CD14-positive monocyte (primary cell): ENCODE results near the gene CD4. TPM values are rescaled to one million over a fixed set of nuclear protein-coding genes. Genes with fewer than 3 reads are reported as not detected.
A peak's percentile ranks its signal among the peaks of the same experiment; 100 is the strongest.

Experiments used
- DNase-seq, 3 donors: peaks; one replicate each; pipeline ENCODE4 v3.0.0-alpha.2; 2011 to 2022
- H2AFZ ChIP-seq: 2 replicates; pipeline ENCODE4 v1.6.0; 2012; ENCODE audit warnings: mild to moderate bottlenecking, low read depth, low read length, inconsistent platforms; ENCODE audit not compliant: insufficient read depth, poor library complexity, severe bottlenecking
- H3K27ac ChIP-seq, 2 donors: 1 replicate in 1 of 2; 2 replicates in 1 of 2; pipeline ENCODE4 v1.5.1; 2012 to 2013; ENCODE audit warnings: low read length in 2 of 2, control low read depth in 1 of 2, inconsistent platforms in 1 of 2, low read depth in 1 of 2, mild to moderate bottlenecking in 1 of 2
- H3K27me3 ChIP-seq, 2 donors: one replicate each; pipeline versions ENCODE4 v1.6.0 to v1.6.1; 2011 to 2013; ENCODE audit warnings: low read length in 2 of 2; ENCODE audit not compliant: control insufficient read depth in 2 of 2, insufficient read depth in 2 of 2
- H3K36me3 ChIP-seq, 2 donors: replicated peaks in 1 of 2; 1 replicate in 1 of 2; 2 replicates in 1 of 2; pipeline versions ENCODE4 v1.5.1 to v1.6.1; 2012 to 2013; ENCODE audit warnings: low read length in 2 of 2, control low read depth in 1 of 2, inconsistent platforms in 1 of 2, mild to moderate bottlenecking in 1 of 2; ENCODE audit not compliant: insufficient read depth in 2 of 2, control insufficient read depth in 1 of 2
- H3K4me1 ChIP-seq, 2 donors: 1 replicate in 1 of 2; 2 replicates in 1 of 2; pipeline versions ENCODE4 v1.5.1 to v1.6.1; 2012 to 2013; ENCODE audit warnings: low read length in 2 of 2, control low read depth in 1 of 2, inconsistent platforms in 1 of 2, mild to moderate bottlenecking in 1 of 2, moderate library complexity in 1 of 2; ENCODE audit not compliant: insufficient read depth in 2 of 2, control insufficient read depth in 1 of 2
- H3K4me2 ChIP-seq: replicated peaks from 2 replicates; pipeline ENCODE3; 2012; ENCODE audit warnings: low read length, moderate library complexity, mild to moderate bottlenecking; ENCODE audit not compliant: poor library complexity, severe bottlenecking; ENCODE audit errors: extremely low read depth
- H3K4me3 ChIP-seq, 3 experiments: fragments of 200-600 bp in 1 of 3; sonication (generic) in 1 of 3; replicated peaks in 1 of 3; 1 replicate in 2 of 3; 2 replicates in 1 of 3; pipeline ENCODE4 v1.5.1; 2011 to 2013; ENCODE audit warnings: low read length in 3 of 3, mild to moderate bottlenecking in 3 of 3, control low read depth in 2 of 3, low read depth in 2 of 3, inconsistent platforms in 1 of 3, moderate library complexity in 1 of 3
- H3K79me2 ChIP-seq: 2 replicates; pipeline ENCODE4 v1.6.0; 2012; ENCODE audit warnings: mild to moderate bottlenecking, control low read depth, inconsistent platforms, low read length, moderate library complexity; ENCODE audit not compliant: insufficient read depth
- H3K9ac ChIP-seq: 2 replicates; pipeline ENCODE4 v1.6.0; 2017; ENCODE audit warnings: low read length, mild to moderate bottlenecking; ENCODE audit not compliant: insufficient read depth, poor library complexity, severe bottlenecking
- H3K9me3 ChIP-seq, 2 donors: replicated peaks in 1 of 2; 1 replicate in 1 of 2; 2 replicates in 1 of 2; pipeline versions ENCODE4 v1.5.1 to v1.6.1; 2012 to 2013; ENCODE audit warnings: low read length in 2 of 2, control low read depth in 1 of 2; ENCODE audit not compliant: control insufficient read depth in 1 of 2, insufficient read depth in 1 of 2
- H4K20me1 ChIP-seq: 2 replicates; pipeline ENCODE4 v1.6.0; 2012; ENCODE audit warnings: mild to moderate bottlenecking, low read length, control low read depth, moderate library complexity; ENCODE audit not compliant: insufficient read depth
- H3K27ac Mint-ChIP-seq, 7 donors: one replicate each; pipeline ENCODE4 v1.8.0; 2020; ENCODE audit warnings: mild to moderate bottlenecking in 7 of 7, mixed read lengths in 7 of 7, moderate library complexity in 6 of 7, inconsistent platforms in 2 of 7
- H3K27me3 Mint-ChIP-seq, 3 donors: one replicate each; pipeline ENCODE4 v1.8.0; 2021 to 2022; ENCODE audit warnings: low read depth in 3 of 3, mild to moderate bottlenecking in 3 of 3, mixed read lengths in 3 of 3, moderate library complexity in 3 of 3, inconsistent platforms in 1 of 3
- H3K36me3 Mint-ChIP-seq, 2 donors: one replicate each; pipeline ENCODE4 v1.8.0; 2020; ENCODE audit warnings: mixed read lengths in 2 of 2, inconsistent platforms in 1 of 2, mild to moderate bottlenecking in 1 of 2
- H3K4me1 Mint-ChIP-seq: one replicate; pipeline ENCODE4 v1.8.0; 2020; ENCODE audit warnings: mild to moderate bottlenecking, mixed read lengths
- H3K4me3 Mint-ChIP-seq, 2 donors: one replicate each; pipeline ENCODE4 v1.8.0; 2020; ENCODE audit warnings: mild to moderate bottlenecking in 2 of 2, mixed read lengths in 2 of 2, moderate library complexity in 1 of 2
- H3K9me3 Mint-ChIP-seq, 7 donors: one replicate each; pipeline ENCODE4 v1.8.0; 2020 to 2022; ENCODE audit warnings: mixed read lengths in 7 of 7, mild to moderate bottlenecking in 6 of 7, moderate library complexity in 6 of 7, inconsistent platforms in 2 of 7
- WGBS: methylation state at CpG from one replicate; pipeline ENCODE4 v1.1.5; 2013; ENCODE audit warnings: missing lambda C conversion rate; ENCODE audit not compliant: insufficient coverage; 5-methylcytosine and 5-hydroxymethylcytosine counted together
- intact Hi-C, 2 donors: fragments of 100-400 bp; cut with micrococcal nuclease; formaldehyde crosslinking; loops; one replicate each; pipeline versions ENCODE4 v1.15.0 to v1.15.1; 2023
- polyA plus RNA-seq, 3 donors: library from polyadenylated mRNA; depleted of rRNA in 1 of 3; unstranded in 2 of 3; stranded (reverse) in 1 of 3; fragments of 300-500 nt in 2 of 3; fragments of >200 nt in 1 of 3; fragmentation: Illumina TruSeq in 2 of 3; gene quantifications; 1 replicate in 2 of 3; 2 replicates in 1 of 3; pipeline ENCODE4 v1.2.3, GENCODE V29; 2012 to 2021
- TF ChIP-seq, protein P1 (sequence below): fragments of 200-600 bp; IDR thresholded peaks from one replicate; pipeline ENCODE4 v1.8.0; 2022; ENCODE audit warnings: antibody characterized with exemption, mild to moderate bottlenecking

The CD4 gene
- polyA plus RNA-seq, 3 donors = 261 to 371 (median 269) TPM

- peak overlapping the region in 1 of 2 donors; percentile 84 for H3K4me3 Mint-ChIP-seq
- peaks cover 0 to 6% (median 4%) of the 10 kb centered on the region in 7 donors for H3K9me3 Mint-ChIP-seq
- WGBS = 68% methylated on average over 15 of the region's 15 CpGs
- peaks cover 45% of the 10 kb centered on the region for H3K4me1 Mint-ChIP-seq
- H3K27me3 Mint-ChIP-seq = peaks cover 65 to 80% (median 74%) of the 10 kb centered on the region in 3 donors
- no peak overlapping the region for H3K27ac Mint-ChIP-seq
- TF ChIP-seq, protein P1, sequence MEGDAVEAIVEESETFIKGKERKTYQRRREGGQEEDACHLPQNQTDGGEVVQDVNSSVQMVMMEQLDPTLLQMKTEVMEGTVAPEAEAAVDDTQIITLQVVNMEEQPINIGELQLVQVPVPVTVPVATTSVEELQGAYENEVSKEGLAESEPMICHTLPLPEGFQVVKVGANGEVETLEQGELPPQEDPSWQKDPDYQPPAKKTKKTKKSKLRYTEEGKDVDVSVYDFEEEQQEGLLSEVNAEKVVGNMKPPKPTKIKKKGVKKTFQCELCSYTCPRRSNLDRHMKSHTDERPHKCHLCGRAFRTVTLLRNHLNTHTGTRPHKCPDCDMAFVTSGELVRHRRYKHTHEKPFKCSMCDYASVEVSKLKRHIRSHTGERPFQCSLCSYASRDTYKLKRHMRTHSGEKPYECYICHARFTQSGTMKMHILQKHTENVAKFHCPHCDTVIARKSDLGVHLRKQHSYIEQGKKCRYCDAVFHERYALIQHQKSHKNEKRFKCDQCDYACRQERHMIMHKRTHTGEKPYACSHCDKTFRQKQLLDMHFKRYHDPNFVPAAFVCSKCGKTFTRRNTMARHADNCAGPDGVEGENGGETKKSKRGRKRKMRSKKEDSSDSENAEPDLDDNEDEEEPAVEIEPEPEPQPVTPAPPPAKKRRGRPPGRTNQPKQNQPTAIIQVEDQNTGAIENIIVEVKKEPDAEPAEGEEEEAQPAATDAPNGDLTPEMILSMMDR = no peak
- H3K27ac ChIP-seq = no peak overlapping the region
- no peaks in the 10 kb centered on the region for H3K36me3 ChIP-seq
- no peak for DNase-seq
- H3K36me3 Mint-ChIP-seq = peaks cover 3 to 11% of the 10 kb centered on the region in 2 donors
- no peaks in the 10 kb centered on the region for H3K79me2 ChIP-seq
- H4K20me1 ChIP-seq = no peaks in the 10 kb centered on the region
- H2AFZ ChIP-seq = no peak overlapping the region
- H3K4me3 ChIP-seq = no peak overlapping the region
- H3K9ac ChIP-seq = no peak overlapping the region
- H3K27me3 ChIP-seq = peaks cover 12 to 66% of the 10 kb centered on the region in 2 donors
- intact Hi-C loops = loop anchor here (5.0 kb wide), 1 partner anchor 37 kb away; no protein-coding TSS in a partner anchor
- H3K4me1 ChIP-seq = peaks cover 30 to 52% of the 10 kb centered on the region in 2 donors
- H3K9me3 ChIP-seq = peaks cover 0 to 17% of the 10 kb centered on the region in 2 donors
- H3K4me2 ChIP-seq = no peak overlapping the region
Observed at GRCh38 chr12:6774499-6775062, 14.7 kb upstream of the CD4 start.

GRCh38 chr12:6775185-6776174 lies 13.8 kb upstream of the CD4 start:
- no peaks in the 10 kb centered on the region for H4K20me1 ChIP-seq
- peaks cover 12 to 63% of the 10 kb centered on the region in 2 donors for H3K27me3 ChIP-seq
- TF ChIP-seq, protein P1 = no peak
- WGBS = 93% methylated on average over 5 of the region's 16 CpGs
- no peak overlapping the region for H3K4me2 ChIP-seq
- H3K9ac ChIP-seq = no peak overlapping the region
- Mint-ChIP-seq H3K27ac (peak overlapping the region in 1 of 7 donors; percentile 42), H3K4me3 (peak overlapping the region in 1 of 2 donors; percentile 84), H3K9me3 (peaks cover 0 to 6% (median 4%) of the 10 kb centered on the region in 7 donors), H3K4me1 (peaks cover 51% of the 10 kb centered on the region), H3K27me3 (peaks cover 65 to 76% (median 69%) of the 10 kb centered on the region in 3 donors), H3K36me3 (peaks cover 0 to 11% of the 10 kb centered on the region in 2 donors)
- intact Hi-C loops = loop anchor here (5.0 kb wide), 1 partner anchor 38 kb away; no protein-coding TSS in a partner anchor
- H3K27ac ChIP-seq = no peak overlapping the region
- peaks cover 34 to 61% of the 10 kb centered on the region in 2 donors for H3K4me1 ChIP-seq
- H3K79me2 ChIP-seq = no peaks in the 10 kb centered on the region
- no peak for DNase-seq
- H3K36me3 ChIP-seq = no peaks in the 10 kb centered on the region
- H2AFZ ChIP-seq = no peak overlapping the region
- H3K4me3 ChIP-seq = no peak overlapping the region
- peaks cover 0 to 17% of the 10 kb centered on the region in 2 donors for H3K9me3 ChIP-seq
